SU-DHL-6 (cell line): ENCODE data around the gene SEMA4D.

ENCODE experiments used
- H2AFZ ChIP-seq: fragments of 200-600 bp; sonication (generic); 2 replicates; pipeline ENCODE4 v1.6.1; 2014; ENCODE audit warnings: low read depth, mild to moderate bottlenecking, moderate library complexity, mixed read lengths, antibody characterized with exemption, low read length; ENCODE audit not compliant: severe bottlenecking
- H3F3A ChIP-seq: fragments of 200-600 bp; shearing (Covaris generic); 2 replicates; pipeline ENCODE4 v1.6.0; 2016; ENCODE audit warnings: antibody characterized with exemption, mild to moderate bottlenecking; ENCODE audit not compliant: insufficient read depth
- H3K27ac ChIP-seq: fragments of 200-600 bp; sonication (generic); 2 replicates; pipeline ENCODE4 v1.5.1; 2016; ENCODE audit warnings: low read depth, mild to moderate bottlenecking, low read length, moderate library complexity, mixed read lengths
- H3K27me3 ChIP-seq: fragments of 200-600 bp; sonication (generic), shearing (Covaris generic); 2 replicates; pipeline ENCODE4 v1.6.0; 2014; ENCODE audit warnings: mild to moderate bottlenecking, low read length
- H3K36me3 ChIP-seq: fragments of 200-600 bp; sonication (generic); 2 replicates; pipeline ENCODE4 v1.6.1; 2014; ENCODE audit warnings: mild to moderate bottlenecking, low read length, mixed read lengths
- H3K4me2 ChIP-seq: fragments of 300-600, 200-600 bp; shearing (Covaris generic), sonication (generic); 2 replicates; pipeline ENCODE4 v1.6.0; 2014; ENCODE audit warnings: low read length, low read depth, mild to moderate bottlenecking; ENCODE audit not compliant: poor library complexity, severe bottlenecking
- H3K4me3 ChIP-seq: fragments of 200-600 bp; sonication (generic); 2 replicates; pipeline ENCODE4 v1.5.1; 2014; ENCODE audit warnings: antibody characterized with exemption, low read length, mild to moderate bottlenecking, mixed read lengths; ENCODE audit not compliant: insufficient read depth, poor library complexity, severe bottlenecking
- H3K79me2 ChIP-seq: fragments of 200-600 bp; sonication (generic); 2 replicates; pipeline ENCODE4 v1.6.1; 2014; ENCODE audit warnings: mild to moderate bottlenecking, low read length, moderate library complexity; ENCODE audit not compliant: insufficient read depth
- H3K9ac ChIP-seq: fragments of 200-600 bp; sonication (generic); 2 replicates; pipeline ENCODE4 v1.7.0; 2014; ENCODE audit warnings: mild to moderate bottlenecking, low read length
- H3K9me2 ChIP-seq: fragments of 200-600 bp; sonication (generic); replicated peaks from 2 replicates; pipeline ENCODE4 v1.6.1; 2014; ENCODE audit warnings: low read length; ENCODE audit not compliant: insufficient read depth
- H3K9me3 ChIP-seq: fragments of 200-600 bp; sonication (generic); 2 replicates; pipeline ENCODE4 v1.6.1; 2014; ENCODE audit warnings: low read length, mixed read lengths; ENCODE audit not compliant: insufficient read depth
- H4K20me1 ChIP-seq: fragments of 200-600 bp; sonication (generic); 2 replicates; pipeline ENCODE4 v1.6.1; 2014; ENCODE audit warnings: low read depth, mild to moderate bottlenecking, antibody characterized with exemption, low read length, moderate library complexity, mixed read lengths
- EZH2phosphoT487 ChIP-seq: fragments of 200-600 bp; sonication (generic), shearing (Covaris generic); conservative IDR thresholded peaks from 2 replicates; pipeline ENCODE4 v1.6.1; 2018; ENCODE audit warnings: mild to moderate bottlenecking, antibody characterized with exemption, low read length, moderate library complexity, mixed read lengths
- TF ChIP-seq, protein P1 (sequence below): fragments of 200-600 bp; sonication (generic); IDR thresholded peaks from one replicate; pipeline ENCODE4 v1.5.1; 2017; ENCODE audit warnings: antibody characterized with exemption, mild to moderate bottlenecking, low read length, moderate library complexity; ENCODE audit not compliant: insufficient read depth, poor library complexity, severe bottlenecking

Gene SEMA4D

DNA sequence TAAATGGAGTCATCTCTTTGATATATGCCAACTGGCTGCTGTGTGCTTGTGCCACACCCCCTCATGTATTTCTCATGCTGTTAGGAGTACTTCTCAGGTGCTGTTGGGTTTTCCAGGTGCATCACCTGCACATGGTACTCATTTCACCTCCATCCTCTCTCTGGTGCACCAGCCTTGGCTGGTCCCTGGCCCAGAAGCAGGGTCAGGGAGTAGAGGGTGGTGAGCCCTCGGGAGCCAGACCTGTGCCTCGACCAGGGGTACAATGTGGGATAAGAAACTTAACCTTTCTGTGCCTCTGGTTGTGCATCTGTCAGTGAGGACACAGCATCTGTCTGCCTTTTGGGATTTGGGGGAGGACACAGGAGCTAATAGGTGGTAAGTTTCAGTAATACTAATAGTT, 141.1 kb downstream of the SEMA4D start:
- H3K4me3 ChIP-seq: no peak overlapping the region
- no peaks in the 10 kb centered on the region for H3K9me3 ChIP-seq
- H4K20me1 ChIP-seq: no peaks in the 10 kb centered on the region
- no peak overlapping the region for H3K4me2 ChIP-seq
- H3K36me3 ChIP-seq: peaks cover 20% of the 10 kb centered on the region
- no peak overlapping the region for H3K27ac ChIP-seq
- no peak overlapping the region for H2AFZ ChIP-seq
- H3K9ac ChIP-seq: no peak overlapping the region
- no peaks in the 10 kb centered on the region for H3F3A ChIP-seq
- TF ChIP-seq EZH2phosphoT487: no peak
- TF ChIP-seq, protein P1, sequence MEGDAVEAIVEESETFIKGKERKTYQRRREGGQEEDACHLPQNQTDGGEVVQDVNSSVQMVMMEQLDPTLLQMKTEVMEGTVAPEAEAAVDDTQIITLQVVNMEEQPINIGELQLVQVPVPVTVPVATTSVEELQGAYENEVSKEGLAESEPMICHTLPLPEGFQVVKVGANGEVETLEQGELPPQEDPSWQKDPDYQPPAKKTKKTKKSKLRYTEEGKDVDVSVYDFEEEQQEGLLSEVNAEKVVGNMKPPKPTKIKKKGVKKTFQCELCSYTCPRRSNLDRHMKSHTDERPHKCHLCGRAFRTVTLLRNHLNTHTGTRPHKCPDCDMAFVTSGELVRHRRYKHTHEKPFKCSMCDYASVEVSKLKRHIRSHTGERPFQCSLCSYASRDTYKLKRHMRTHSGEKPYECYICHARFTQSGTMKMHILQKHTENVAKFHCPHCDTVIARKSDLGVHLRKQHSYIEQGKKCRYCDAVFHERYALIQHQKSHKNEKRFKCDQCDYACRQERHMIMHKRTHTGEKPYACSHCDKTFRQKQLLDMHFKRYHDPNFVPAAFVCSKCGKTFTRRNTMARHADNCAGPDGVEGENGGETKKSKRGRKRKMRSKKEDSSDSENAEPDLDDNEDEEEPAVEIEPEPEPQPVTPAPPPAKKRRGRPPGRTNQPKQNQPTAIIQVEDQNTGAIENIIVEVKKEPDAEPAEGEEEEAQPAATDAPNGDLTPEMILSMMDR: no peak
- H3K9me2 ChIP-seq: no peaks in the 10 kb centered on the region
- H3K27me3 ChIP-seq: no peaks in the 10 kb centered on the region
- no peaks in the 10 kb centered on the region for H3K79me2 ChIP-seq

DNA sequence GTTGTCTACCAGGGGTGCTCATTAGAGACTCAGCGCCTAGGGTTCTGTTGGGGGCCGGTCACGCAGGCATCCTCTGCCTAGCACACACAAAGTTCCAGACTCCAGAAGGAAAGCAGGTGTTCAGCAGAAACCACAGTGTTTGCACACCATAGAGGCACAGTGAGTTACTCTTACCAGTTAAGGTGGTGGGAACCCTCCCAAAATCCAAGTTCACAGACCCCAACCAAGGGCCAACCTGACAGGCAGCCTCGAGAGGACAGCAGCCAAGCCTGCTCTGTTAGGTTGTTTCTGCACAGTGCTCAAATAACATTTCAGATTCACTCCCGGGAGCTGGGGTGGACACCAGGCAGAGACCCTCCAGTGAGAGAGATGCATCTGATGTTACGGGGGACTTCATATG, 143.4 kb downstream of the SEMA4D start:
- H3F3A ChIP-seq: no peaks in the 10 kb centered on the region
- no peak overlapping the region for H2AFZ ChIP-seq
- no peak overlapping the region for H3K4me2 ChIP-seq
- no peaks in the 10 kb centered on the region for H3K9me3 ChIP-seq
- H3K27me3 ChIP-seq: no peaks in the 10 kb centered on the region
- H3K79me2 ChIP-seq: no peaks in the 10 kb centered on the region
- TF ChIP-seq, protein P1: no peak
- no peak for TF ChIP-seq EZH2phosphoT487
- H3K36me3 ChIP-seq: peaks cover 16% of the 10 kb centered on the region
- H4K20me1 ChIP-seq: no peaks in the 10 kb centered on the region
- H3K9me2 ChIP-seq: no peaks in the 10 kb centered on the region
- no peak overlapping the region for H3K9ac ChIP-seq
- H3K27ac ChIP-seq: no peak overlapping the region
- no peak overlapping the region for H3K4me3 ChIP-seq

DNA sequence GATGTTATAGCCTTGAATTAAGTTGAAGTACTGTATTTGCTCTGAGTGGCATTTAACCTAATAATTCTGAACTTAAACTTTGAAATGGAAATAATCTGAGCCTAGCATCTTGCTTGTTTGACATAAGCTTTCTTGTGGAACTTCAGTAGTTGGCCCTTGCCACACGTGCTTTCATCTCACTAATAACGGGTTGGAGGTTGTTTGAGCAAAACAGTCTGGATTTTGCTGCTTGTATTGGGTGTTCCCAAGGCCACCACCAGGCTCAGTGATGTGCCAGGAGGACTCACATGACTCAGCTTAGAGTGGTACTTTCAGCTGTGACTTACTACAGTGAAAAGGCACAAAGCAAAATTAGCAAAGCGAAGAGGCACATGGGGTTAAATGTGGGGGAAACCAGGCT, 143.9 kb downstream of the SEMA4D start:
- Histone ChIP-seq H3K79me2 (no peaks in the 10 kb centered on the region), H3K4me2 (no peak overlapping the region), H3K9ac (no peak overlapping the region), H3K9me2 (no peaks in the 10 kb centered on the region), H3K9me3 (no peaks in the 10 kb centered on the region), H3K4me3 (no peak overlapping the region), H3F3A (no peaks in the 10 kb centered on the region), H3K27me3 (no peaks in the 10 kb centered on the region), H2AFZ (no peak overlapping the region), H3K27ac (no peak overlapping the region), H3K36me3 (peaks cover 16% of the 10 kb centered on the region), H4K20me1 (no peaks in the 10 kb centered on the region)
- TF ChIP-seq, protein P1: no peak
- TF ChIP-seq EZH2phosphoT487: no peak
